T-helper 2 cell (primary cell): ENCODE data around the gene AMPD2.
A peak's percentile ranks its signal among the peaks of the same experiment; 100 is the strongest.

ENCODE experiments used
- DNase-seq, 5 experiments: peaks; one replicate each; pipeline versions ENCODE4 v3.0.0 to v3.0.0-alpha.2; 2012 to 2022
- total RNA-seq, 2 donors: gene quantifications; one replicate each; lab custom pipeline; 2026; lab: John Stamatoyannopoulos, UW

The AMPD2 gene
- 99.1 to 264 reads per million in 2 donors for total RNA-seq

GRCh38 chr1:109619576-109620400 is at the start of gene AMPD2, which contains the start of gene GNAT2:
AMPD2 (plus strand) TSS chr1:109619837; CDS start chr1:109621176, 1,339 bp downstream.
GNAT2 (minus strand) TSS chr1:109619616; CDS start chr1:109612870, 6,746 bp downstream.
- peak; percentile 59 to 78 (median 66) for DNase-seq

DNA sequence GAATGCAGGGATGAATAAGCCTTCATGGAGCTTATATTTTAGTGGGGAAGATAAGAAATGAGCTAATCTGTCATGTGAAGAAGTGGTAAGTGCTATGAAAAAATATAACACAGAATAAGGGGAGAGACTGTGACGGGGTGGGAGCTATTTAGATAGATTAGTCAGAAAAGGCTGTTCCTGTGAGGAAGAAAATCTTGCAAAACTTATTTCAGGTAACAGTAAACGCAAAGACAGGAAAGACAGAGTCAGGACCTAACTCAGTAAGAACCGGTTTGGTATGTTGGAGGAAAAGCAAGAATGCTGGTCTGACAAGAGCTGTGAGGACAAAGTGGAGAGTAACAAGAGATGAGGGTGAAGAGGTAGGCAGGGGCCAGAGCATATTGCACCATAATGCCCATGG is 49.2 kb upstream of the AMPD2 start:
- no peak for DNase-seq

DNA sequence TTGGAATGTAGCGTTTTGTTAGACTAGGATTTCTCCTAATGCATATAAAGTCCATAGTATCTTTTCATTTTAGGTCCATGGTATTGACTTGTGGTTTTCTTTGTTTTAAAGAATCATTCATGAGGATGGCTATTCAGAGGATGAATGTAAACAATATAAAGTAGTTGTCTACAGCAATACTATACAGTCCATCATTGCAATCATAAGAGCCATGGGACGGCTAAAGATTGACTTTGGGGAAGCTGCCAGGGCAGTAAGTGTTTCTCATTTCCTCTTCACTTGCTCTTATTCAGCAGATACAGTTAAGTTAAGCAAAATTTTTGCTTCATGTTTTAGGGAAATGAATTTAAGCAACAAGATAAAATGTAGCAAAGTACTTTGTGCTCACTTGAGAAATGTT is 45.9 kb upstream of the AMPD2 start:
- DNase-seq = no peak

DNA sequence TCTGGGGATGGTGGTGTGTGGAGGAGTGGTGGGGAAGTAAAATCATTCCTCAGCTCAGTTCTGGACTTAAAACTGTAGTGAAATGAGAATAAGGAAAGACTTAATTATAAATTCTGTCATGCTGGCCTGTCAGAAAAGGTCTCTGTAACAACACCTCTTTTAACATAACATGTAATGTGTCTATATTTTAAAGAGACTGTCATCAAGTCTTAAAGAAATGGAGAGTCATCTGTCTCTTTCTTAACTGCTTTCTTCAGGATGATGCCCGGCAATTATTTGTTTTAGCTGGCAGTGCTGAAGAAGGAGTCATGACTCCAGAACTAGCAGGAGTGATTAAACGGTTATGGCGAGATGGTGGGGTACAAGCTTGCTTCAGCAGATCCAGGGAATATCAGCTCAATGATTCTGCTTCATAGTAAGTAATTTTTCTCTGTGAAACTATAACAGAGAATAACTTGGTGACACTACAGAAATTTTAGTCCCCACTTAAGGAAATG is 40.6 kb upstream of the AMPD2 start:
- no peak for DNase-seq

GRCh38 chr1:109579491-109579890 is 40.1 kb upstream of the AMPD2 start:
- DNase-seq = no peak

- no peak for DNase-seq
Observed at GRCh38 chr1:109582021-109582420, 37.6 kb upstream of the AMPD2 start.

DNA sequence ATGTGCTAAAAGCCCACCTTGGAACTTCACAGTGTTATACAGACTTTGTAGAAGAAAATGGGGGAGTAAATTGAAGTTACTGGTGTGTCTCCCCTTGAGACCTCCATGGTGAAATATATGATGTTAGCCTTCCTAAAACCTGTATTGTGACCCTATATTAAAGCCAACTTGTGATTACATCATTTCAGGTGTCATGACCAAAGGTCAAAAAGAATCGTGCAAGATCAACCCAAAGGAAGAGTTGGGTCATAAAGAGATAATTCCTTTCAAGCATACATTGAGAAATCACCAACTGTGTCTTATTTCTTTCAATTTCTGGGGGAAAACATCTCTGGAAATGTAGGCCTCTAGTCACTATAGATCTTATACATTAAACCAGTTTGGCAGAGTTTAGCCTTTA is 34.9 kb upstream of the AMPD2 start:
- no peak for DNase-seq

DNA sequence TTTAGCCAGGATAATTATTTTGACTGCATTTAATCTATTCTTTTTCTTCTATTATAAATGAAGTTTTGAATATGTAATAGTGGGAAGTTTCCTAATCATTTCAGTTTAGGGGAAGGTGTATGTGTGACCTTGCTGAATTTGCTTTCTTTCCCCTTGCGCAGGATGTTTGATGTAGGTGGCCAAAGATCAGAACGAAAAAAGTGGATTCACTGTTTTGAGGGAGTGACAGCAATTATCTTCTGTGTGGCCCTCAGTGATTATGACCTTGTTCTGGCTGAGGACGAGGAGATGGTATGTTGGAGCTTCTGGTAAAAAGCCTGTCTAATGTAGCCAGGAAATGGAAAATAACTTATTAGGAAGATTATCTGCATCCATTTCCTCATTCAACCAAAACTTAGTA is 33.6 kb upstream of the AMPD2 start:
- no peak for DNase-seq

DNA sequence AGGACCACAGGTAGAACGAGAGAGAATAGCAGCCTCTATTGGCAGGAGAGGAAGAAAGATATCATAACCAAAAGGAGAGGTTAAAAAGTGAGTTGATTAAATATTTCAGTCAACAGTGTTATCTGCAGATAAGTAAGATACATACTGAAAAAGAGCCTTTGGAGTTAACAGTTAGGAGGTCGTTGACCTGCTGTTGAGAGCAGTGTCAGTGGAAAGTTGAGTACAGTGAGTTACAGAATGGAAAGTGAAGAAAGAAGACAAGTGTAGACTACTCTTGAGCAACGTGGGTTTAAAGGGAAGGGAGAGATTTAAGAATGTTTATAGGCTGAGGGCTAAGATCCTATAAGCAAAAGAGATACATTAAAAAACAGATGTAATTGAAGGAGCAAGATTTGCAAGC is 30.5 kb upstream of the AMPD2 start:
- no peak for DNase-seq

DNA sequence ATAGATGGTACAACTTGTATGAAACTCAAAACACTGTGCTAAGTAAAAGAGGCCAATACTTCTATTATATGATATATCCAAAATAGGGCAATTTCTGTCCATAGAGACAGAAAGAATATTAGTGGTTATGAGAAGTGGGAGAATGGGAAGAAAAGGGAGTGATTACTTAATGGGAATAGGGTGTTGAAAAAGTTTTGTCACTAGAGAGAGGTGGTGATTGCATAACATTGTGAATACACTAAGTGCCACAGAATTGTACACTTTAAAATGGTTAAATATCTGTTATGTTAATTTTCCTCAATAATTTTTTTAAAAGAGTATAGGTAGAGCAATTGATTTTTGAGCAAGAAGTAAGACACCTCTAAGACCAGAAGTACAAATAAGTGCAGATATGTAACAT is 30.0 kb upstream of the AMPD2 start:
- DNase-seq = no peak

DNA sequence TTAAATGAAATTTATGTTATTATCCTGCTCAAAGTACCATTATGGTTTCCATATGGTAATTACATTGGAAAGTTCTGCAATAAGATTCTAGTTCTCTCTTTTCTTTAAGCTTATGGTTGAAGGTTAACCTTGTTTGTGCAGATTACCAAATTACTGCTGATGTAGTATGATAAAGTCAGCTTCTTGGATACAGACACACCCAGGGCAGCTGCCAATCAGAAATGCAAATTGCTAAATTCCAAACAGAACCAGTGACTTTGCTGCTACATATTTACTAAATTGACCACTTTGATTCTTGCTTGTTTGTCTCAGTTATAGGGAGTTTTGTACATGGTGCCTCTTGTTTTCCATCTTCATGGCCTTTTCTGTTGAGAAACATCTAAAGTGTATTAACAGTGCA is 26.7 kb upstream of the AMPD2 start:
- DNase-seq = no peak

- DNase-seq = no peak
Observed at GRCh38 chr1:109595531-109595930, 24.1 kb upstream of the AMPD2 start.

DNA sequence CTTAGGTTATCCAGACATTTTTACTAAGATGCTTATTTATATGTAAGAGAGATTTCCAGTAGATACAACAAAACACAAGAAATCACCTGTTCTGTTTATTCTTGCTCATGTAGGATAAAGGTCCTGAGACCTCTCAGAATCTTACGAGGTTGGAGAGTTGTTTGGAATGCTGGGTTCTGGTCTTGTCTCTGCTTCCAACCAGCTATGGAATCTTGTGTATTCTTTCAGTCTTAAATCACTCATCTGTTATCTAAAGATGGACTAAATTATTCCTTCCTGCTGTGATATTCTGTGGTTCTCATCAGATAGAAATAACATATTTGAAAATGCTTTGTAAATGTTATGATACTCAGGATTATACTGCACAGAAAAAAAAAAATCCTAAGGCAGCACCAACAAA is 21.5 kb upstream of the AMPD2 start:
- DNase-seq = no peak

- DNase-seq = no peak
Observed at GRCh38 chr1:109598655-109599054, 21.0 kb upstream of the AMPD2 start.

GRCh38 chr1:109603229-109603628 is 16.4 kb upstream of the AMPD2 start:
- no peak for DNase-seq

DNA sequence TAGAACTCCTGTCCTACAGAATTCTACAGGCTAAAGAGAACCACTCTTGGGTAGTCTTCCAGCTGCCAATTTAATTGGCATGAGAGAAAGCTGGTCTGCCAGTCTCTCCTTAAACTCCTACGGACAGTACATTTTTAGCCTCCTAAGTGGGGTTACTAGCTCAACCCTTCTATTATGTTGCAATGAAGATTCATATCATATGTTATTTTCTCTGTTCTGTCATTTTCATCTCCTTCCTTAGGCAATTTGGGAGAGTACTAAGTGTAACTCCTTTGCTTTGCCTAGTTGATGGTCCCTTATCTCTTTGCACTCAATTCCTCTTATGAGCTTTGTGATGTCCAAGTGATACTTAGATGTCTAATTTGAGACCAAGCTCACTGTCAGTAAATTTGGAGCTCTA is 14.3 kb upstream of the AMPD2 start:
- no peak for DNase-seq

- DNase-seq = no peak
Observed at GRCh38 chr1:109609881-109610280, 9.8 kb upstream of the AMPD2 start.

DNA sequence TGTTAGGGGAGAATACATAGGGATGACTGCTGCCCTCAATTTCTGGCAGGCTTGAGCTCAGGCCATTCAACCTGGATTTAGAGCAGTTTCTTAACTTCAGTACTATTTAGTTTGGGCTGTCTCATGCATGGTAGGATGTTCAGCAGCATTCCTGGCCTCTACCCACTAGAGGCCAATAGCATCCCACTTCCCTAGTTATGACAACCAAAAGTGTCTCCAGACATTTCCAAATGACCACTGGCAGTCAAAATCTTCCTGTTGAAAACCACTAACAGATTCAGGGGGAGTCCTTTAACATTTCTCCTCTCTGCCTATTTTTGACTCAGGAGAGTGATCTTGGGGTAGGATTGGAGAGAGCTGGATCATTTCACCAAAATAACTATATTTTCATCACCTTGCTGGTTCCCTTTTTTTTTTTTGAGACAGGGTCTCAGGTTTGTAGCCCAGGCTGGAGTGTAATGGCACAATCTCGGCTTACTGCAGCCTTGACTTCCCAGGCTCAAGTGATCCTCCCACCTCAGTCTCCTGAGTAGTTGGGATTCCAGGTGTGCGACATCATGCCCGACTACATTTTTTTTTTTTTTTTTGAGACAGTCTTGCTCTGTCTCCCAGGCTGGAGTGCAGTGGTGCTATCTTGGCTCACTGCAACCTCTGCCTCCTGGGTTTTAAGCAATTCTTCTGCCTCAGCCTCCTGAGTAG is 8.9 kb upstream of the AMPD2 start:
- no peak for DNase-seq

- no peak for DNase-seq
Observed at GRCh38 chr1:109611308-109611990, 8.2 kb upstream of the AMPD2 start.

DNA sequence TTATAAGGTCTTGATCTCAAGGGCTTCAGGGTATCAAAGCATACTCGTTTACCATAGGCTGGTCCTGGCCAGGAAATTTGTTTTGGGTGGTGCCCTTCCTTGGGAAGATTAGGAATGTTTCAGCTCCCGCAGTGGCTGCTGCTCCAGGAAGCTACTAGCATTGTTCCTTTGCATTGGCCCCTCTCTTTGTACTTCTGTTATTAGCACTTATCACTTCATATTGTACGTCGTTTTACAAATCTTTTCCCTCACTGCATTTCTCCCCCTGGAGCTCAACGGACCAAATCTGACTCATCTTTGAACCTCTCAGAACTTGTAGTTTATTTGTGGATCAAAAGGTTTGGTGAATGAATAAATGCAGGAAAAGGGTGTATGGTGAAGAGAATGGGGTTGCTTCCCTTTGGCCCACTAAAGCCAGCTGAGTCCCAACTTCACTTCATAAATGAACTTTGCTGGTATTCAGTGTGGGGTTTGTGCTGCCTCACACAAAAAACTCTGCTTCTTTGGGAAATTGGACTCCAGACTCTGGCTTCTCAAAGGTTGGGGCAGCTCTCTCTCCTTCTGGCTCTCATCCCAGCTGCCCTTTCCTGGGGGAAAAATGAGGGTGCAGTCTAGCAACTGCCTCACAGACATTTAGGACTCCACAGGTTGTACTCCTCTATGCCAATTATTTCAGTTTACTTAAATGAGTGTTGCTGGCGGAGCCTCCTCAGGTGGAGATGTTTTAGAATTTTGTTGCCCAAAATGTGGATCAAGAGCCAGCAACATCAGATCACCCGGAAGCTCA is 6.1 kb upstream of the AMPD2 start:
- no peak for DNase-seq

DNA sequence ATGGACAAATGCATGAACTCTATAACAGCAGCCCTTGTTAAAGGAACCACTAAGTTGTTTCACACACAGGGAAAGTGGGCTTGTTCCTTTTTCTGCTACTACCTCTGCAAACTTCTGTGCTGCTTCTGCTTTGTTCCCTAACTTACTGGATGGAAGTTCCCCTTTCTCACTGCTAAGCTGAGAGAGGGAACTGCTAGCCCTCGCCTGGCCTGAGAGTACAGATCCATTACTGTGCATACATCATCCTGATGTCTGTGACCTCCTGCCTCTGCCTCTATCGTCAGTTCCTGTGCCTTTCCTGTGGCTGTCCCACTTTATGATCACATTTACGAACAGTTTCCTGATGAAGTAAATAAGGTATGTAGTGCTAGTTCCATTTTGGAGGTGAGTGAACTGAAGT is 3.8 kb upstream of the AMPD2 start:
- peak in 2 of 5 experiments; percentile 40 to 65 for DNase-seq

DNA sequence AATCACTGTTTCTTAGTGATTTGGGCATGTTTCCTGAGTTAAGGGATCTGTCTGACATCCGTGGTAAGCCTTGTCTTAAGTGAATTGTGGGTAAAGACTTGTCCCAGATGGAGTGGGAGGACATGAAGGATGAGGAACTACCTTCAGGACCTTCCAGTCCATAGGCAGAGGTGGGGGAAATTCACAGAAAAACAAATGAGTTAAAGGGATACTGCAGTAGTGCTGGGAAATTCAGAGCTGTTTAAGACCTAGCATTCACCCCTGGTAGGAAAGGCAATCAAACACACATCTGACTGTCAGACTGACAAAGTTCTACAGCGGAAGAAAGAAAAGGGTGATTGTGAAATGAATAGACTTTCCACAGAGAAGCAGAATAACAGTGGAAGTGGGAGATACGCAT is 3.2 kb upstream of the AMPD2 start:
- no peak for DNase-seq
